Measurements from ENCODE around the gene SPATA3. TPM values are rescaled to one million over a fixed set of nuclear protein-coding genes. Genes with fewer than 3 reads are reported as not detected.

The SPATA3 gene
- total and polyA plus RNA-seq, 2 of the 13 experiments (the other 11 are each of a cell fraction or from before 2014, with no cell fraction given) = not detected

DNA sequence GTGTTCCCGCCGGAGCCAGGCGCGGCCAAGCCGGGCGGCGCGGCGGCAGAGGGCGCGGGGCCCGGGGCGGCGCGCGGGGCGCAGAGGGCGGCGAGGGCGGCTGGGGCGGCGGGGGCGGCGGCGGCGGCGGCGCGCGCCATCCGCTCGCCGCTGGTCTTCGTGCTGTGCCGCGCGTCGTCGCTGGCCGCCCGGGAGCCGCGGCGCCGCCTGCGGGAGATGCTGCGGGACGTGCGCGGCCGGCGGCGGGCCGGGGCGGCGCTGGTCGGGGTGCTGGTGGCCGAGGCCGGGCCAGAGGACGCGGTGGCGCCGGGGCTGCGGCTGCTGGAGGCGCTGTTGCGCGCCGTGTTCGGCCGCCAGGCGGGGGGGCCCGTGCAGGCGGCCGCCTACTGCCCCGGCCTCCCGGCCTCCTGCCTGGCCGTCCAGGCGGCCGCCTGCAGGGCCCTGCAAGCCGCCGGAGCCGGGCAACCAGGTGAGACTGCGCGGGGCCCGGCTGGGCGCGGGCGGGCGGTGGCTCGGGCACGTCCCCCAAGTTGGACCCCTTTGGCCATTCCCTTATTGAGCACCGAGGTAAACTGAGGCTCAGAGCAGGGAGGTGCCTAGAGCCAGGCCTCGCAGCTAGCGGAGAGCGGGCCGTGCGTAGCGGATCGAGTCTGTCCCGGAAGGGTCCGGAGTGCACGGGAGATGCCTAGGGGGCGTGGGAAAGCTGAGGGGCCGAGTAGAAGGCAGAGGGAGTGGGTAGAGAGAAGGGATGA lies 42.0 kb downstream of the SPATA3 start (continued):
- TF ChIP-seq HNF1B (CRISPR knock-in tag; IDR thresholded peaks at IDR 0.05) (0 out of 2 replicates have a peak, but pooled peaks have one; percentile 35), KMT2A (CRISPR knock-in tag; IDR thresholded peaks at IDR 0.05) (no peak), ZFP82 (CRISPR knock-in tag; IDR thresholded peaks at IDR 0.05; ENCODE audit: borderline replicate concordance) (no peak), ZBED4 (CRISPR knock-in tag; IDR thresholded peaks at IDR 0.05; ENCODE audit: borderline replicate concordance) (peak; percentile 37; the same call in 1 of the 2 replicates), RBM22 (optimal IDR thresholded peaks at IDR 0.05; ENCODE audit: low read length) (no peak), ZBTB20 (CRISPR knock-in tag; IDR thresholded peaks at IDR 0.05; ENCODE audit: borderline replicate concordance, low read depth) (0 out of 2 replicates have a peak, but pooled peaks have one; percentile 57), ZNF235 (CRISPR knock-in tag; IDR thresholded peaks at IDR 0.05; ENCODE audit: borderline replicate concordance) (no peak), KLF9 (CRISPR knock-in tag; IDR thresholded peaks at IDR 0.05; ENCODE audit: low read depth) (no peak), PAX8 (CRISPR knock-in tag; IDR thresholded peaks at IDR 0.05; ENCODE audit: borderline replicate concordance) (no peak; the same call in 1 of the 2 replicates), HDAC1 (CRISPR knock-in tag; IDR thresholded peaks at IDR 0.05) (no peak; the same call in 1 of the 2 replicates), MATR3 (CRISPR knock-in tag; IDR thresholded peaks at IDR 0.05) (no peak), CBX2 (IDR thresholded peaks at IDR 0.05; ENCODE audit: low read depth, low read length) (no peak), CBX2 (CRISPR knock-in tag; IDR thresholded peaks at IDR 0.05; ENCODE audit: low read depth) (no peak), TCF12 (IDR thresholded peaks at IDR 0.05) (no peak), TCF12 (CRISPR knock-in tag; IDR thresholded peaks at IDR 0.05) (no peak; the same call in 1 of the 2 replicates)
- TF ChIP-seq, protein P1, sequence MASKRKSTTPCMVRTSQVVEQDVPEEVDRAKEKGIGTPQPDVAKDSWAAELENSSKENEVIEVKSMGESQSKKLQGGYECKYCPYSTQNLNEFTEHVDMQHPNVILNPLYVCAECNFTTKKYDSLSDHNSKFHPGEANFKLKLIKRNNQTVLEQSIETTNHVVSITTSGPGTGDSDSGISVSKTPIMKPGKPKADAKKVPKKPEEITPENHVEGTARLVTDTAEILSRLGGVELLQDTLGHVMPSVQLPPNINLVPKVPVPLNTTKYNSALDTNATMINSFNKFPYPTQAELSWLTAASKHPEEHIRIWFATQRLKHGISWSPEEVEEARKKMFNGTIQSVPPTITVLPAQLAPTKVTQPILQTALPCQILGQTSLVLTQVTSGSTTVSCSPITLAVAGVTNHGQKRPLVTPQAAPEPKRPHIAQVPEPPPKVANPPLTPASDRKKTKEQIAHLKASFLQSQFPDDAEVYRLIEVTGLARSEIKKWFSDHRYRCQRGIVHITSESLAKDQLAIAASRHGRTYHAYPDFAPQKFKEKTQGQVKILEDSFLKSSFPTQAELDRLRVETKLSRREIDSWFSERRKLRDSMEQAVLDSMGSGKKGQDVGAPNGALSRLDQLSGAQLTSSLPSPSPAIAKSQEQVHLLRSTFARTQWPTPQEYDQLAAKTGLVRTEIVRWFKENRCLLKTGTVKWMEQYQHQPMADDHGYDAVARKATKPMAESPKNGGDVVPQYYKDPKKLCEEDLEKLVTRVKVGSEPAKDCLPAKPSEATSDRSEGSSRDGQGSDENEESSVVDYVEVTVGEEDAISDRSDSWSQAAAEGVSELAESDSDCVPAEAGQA (IDR thresholded peaks at IDR 0.05; ENCODE audit: low read depth) = no peak
- TF ChIP-seq, protein P1 (CRISPR knock-in tag; IDR thresholded peaks at IDR 0.05; ENCODE audit: borderline replicate concordance) = no peak
